ENCODE data around the gene HAPLN3.

Gene HAPLN3

GRCh38 chr15:88894819-88895767 lies at the start of gene HAPLN3 (continued):
- no peak for TF ChIP-seq PRDM2 (tag by site-specific recombination; IDR thresholded peaks at IDR 0.05; ENCODE audit: borderline replicate concordance)
- TF ChIP-seq ZNF221 (tag by site-specific recombination; IDR thresholded peaks at IDR 0.05; ENCODE audit: borderline replicate concordance): no peak
- TF ChIP-seq, protein P1, sequence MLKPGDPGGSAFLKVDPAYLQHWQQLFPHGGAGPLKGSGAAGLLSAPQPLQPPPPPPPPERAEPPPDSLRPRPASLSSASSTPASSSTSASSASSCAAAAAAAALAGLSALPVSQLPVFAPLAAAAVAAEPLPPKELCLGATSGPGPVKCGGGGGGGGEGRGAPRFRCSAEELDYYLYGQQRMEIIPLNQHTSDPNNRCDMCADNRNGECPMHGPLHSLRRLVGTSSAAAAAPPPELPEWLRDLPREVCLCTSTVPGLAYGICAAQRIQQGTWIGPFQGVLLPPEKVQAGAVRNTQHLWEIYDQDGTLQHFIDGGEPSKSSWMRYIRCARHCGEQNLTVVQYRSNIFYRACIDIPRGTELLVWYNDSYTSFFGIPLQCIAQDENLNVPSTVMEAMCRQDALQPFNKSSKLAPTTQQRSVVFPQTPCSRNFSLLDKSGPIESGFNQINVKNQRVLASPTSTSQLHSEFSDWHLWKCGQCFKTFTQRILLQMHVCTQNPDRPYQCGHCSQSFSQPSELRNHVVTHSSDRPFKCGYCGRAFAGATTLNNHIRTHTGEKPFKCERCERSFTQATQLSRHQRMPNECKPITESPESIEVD (tag by site-specific recombination; IDR thresholded peaks at IDR 0.05): no peak
- TF ChIP-seq ZNF239 (tag by site-specific recombination; IDR thresholded peaks at IDR 0.05): no peak
- TF ChIP-seq ZNF585B (tag by site-specific recombination; IDR thresholded peaks at IDR 0.05): no peak
- TF ChIP-seq ZNF660 (tag by site-specific recombination; IDR thresholded peaks at IDR 0.05): no peak
- TF ChIP-seq, protein P2, sequence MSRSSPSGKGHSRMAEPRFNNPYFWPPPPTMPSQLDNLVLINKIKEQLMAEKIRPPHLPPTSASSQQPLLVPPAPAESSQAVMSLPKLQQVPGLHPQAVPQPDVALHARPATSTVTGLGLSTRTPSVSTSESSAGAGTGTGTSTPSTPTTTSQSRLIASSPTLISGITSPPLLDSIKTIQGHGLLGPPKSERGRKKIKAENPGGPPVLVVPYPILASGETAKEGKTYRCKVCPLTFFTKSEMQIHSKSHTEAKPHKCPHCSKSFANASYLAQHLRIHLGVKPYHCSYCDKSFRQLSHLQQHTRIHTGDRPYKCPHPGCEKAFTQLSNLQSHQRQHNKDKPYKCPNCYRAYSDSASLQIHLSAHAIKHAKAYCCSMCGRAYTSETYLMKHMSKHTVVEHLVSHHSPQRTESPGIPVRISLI (tag by site-specific recombination; IDR thresholded peaks at IDR 0.05): no peak
- no peak for TF ChIP-seq ELK4 (IDR thresholded peaks at IDR 0.05; ENCODE audit: borderline replicate concordance, low read depth, low read length)
- TF ChIP-seq, protein P3, sequence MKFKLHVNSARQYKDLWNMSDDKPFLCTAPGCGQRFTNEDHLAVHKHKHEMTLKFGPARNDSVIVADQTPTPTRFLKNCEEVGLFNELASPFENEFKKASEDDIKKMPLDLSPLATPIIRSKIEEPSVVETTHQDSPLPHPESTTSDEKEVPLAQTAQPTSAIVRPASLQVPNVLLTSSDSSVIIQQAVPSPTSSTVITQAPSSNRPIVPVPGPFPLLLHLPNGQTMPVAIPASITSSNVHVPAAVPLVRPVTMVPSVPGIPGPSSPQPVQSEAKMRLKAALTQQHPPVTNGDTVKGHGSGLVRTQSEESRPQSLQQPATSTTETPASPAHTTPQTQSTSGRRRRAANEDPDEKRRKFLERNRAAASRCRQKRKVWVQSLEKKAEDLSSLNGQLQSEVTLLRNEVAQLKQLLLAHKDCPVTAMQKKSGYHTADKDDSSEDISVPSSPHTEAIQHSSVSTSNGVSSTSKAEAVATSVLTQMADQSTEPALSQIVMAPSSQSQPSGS (tag by site-specific recombination; IDR thresholded peaks at IDR 0.05; ENCODE audit: low read depth): no peak
- TF ChIP-seq ZNF843 (tag by site-specific recombination; IDR thresholded peaks at IDR 0.05): no peak
- no peak for TF ChIP-seq ZNF26 (tag by site-specific recombination; IDR thresholded peaks at IDR 0.05)
- TF ChIP-seq ZNF791 (tag by site-specific recombination; IDR thresholded peaks at IDR 0.05): no peak
- TF ChIP-seq ZNF404 (tag by site-specific recombination; IDR thresholded peaks at IDR 0.05): no peak
- no peak for TF ChIP-seq ZNF621 (tag by site-specific recombination; IDR thresholded peaks at IDR 0.05)
- TF ChIP-seq INSM2 (tag by site-specific recombination; IDR thresholded peaks at IDR 0.05): no peak
- TF ChIP-seq KLF16 (tag by site-specific recombination; IDR thresholded peaks at IDR 0.05): no peak
- peak; percentile 60 for TF ChIP-seq ZFHX2 (tag by site-specific recombination; conservative IDR thresholded peaks at IDR 0.05)
- TF ChIP-seq ZNF513 (tag by site-specific recombination; IDR thresholded peaks at IDR 0.05): no peak
- TF ChIP-seq ZNF366 (tag by site-specific recombination; conservative IDR thresholded peaks at IDR 0.05): no peak
- no peak for TF ChIP-seq ZNF175 (tag by site-specific recombination; IDR thresholded peaks at IDR 0.05)
- TF ChIP-seq ZNF707 (tag by site-specific recombination; IDR thresholded peaks at IDR 0.05): no peak
- TF ChIP-seq ZNF37A (tag by site-specific recombination; IDR thresholded peaks at IDR 0.05): no peak
